HuH-7.5 (cell line): Measurements from ENCODE around the gene IRAG1.

ENCODE experiments used
- DNase-seq: peaks from one replicate; pipeline ENCODE4 v3.0.0; 2011; ENCODE audit warnings: low spot score

IRAG1 gene

DNA sequence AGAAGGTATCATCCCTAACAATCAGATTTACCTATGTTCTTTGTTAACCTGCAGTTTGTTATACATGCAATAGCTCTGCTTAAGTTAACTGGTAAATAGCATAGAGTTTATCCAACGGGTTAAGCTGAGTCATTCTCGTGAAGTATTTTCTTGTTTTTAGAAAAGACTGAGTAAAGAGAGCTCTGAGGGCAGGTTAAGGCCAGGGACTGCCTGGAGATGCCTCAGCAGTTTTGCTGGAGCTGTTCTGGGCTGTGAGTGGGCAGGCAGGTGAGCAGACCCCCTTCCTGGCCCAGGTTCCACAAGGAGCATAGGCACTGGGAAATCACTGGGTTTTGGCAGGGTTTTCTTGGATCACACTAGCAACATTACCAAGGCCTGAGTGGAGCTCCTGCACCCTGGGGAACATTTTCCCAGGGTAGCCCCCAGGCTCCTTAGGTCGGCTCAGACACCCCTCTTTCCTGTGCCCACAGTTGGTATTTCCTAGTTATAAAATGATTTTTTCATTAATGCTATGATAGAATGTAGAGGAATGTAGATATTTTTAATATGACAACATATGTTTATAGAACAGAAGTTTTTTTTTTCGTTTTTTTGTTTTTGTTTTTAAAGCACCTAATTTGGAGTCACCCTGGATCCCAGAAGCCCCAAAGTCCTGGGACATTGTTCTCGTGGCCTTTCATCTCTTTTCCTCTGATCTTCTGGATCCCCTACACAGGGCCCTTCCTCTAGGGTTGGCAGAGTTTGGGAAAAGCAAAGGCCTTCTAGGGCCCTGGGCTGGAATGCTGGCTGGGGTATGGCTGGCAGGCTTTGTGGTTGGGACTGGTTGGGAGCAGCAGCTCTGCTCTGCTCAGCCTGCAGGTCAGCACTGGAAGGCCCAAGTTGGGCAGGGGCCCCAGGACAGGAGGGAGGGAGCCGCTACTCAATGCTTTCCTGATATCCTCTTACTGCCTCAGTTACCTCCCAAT, 26.7 kb downstream of the IRAG1 start:
- no peak for DNase-seq

DNA sequence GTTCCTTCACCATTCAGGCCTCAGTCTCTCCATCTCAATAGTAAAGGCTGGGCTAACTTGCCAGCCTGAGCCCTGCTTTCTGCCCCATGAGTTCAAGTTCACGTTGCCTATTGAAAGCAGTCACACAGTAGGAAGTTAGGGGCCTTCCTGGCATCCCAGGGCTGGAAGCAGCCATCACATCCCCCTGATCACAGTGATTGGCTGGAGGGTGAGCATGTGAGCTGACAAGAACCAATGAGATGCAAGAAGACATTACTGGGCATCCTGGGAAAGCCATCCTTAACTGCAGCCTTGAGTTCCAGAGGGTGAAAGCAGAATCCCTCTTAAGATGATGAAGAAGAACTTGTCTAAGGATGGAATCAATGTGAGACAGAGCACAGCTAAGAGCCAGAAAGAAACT, 29.1 kb downstream of the IRAG1 start:
- no peak for DNase-seq

DNA sequence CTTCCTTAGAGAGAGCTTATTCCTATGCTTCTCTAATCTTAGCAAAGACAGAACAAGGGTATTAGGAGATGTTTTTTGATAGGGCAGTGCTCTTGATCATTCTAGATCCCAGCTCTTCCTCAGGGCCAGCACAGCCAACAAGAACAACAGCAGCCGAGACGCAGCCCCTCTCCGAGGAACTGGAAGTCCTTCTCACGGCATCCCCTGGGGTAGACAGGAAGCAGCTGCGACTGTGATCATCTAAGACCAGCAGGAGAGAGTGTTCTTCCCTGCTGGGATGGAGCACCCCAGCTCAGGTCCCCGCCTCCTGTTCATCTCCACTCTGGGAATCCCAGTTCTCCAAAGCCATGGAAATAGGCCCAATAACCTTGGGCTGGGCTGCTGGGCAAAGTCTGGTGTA, 29.6 kb downstream of the IRAG1 start:
- no peak for DNase-seq

DNA sequence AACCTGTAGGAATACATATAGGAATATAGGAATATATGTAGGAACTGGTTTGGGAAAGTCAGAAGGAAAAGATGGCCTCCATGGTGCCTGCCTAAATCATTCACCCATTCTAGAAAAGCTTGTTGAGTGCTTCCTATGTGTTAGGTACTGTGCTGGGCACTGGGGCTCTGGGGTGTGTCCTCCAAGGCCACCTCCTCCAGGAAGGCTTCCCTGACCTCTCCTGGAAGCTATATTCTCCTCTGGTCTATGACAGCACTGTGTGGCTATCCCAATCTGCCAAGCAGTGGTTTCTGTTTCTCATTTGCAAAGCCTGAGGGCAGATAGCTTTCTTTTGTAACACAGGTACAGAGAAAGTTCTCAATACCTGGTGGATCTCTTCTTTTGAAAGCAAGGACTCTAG, 30.2 kb downstream of the IRAG1 start:
- no peak for DNase-seq

DNA sequence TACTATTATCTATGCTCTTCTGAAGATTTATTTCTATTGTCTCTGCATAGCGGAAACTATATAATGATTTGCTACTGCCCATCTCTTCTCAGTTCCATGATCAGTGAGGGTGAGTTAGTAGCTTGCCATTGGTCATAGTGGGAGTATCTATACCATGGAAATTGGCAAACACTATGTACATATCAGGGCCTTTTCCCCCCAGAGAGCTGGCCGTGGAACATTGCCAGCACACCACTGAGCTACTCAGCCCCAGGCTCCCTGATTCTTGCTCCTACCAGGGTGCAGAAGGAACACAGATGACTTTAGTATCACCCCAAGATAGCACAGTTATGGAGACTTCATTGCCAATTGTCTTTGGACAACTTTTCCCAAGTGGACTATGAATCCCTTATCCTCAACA, 33.2 kb downstream of the IRAG1 start:
- no peak for DNase-seq

DNA sequence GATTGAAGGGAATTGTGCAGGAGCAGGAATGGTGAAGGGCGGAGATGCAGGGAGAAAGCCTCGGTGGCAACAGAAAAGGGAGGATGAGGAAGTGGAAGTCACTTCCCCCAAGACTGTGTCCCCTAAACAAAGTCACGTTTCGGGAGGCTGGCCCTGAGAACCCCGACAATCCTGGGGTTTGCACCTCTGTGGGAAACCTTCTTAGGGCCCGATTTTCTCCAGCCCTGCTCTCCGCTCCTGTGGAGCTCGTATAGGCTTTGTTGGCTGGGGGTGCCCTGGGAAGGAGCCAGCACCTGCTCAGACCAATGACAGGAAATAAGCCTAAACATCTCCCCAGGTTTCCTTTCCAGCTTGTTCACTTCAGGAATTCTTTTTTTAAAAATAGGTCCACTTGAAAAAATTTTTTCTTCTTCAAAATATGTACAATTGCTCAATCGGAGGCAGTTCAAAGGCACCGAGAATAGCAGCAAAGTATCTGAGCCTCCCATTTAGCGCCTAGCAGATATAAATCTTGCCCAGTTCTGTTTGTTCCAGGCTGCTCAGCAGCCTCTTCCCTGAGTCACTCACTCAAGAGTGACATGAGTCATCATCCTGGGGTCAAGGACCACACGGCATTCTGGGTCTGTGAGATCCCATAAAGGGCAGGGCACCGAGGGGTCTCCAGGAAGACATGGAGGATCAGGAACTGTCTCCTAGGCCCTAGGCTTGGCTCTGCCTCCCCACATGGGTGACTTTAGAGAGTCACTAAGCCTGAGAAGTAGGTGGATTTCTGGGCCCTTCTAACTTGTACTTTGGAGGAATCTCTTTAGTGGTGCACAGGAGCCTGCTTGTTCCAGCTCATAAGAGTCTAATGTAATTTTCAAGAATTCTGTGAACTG, 34.0 kb downstream of the IRAG1 start:
- no peak for DNase-seq

DNA sequence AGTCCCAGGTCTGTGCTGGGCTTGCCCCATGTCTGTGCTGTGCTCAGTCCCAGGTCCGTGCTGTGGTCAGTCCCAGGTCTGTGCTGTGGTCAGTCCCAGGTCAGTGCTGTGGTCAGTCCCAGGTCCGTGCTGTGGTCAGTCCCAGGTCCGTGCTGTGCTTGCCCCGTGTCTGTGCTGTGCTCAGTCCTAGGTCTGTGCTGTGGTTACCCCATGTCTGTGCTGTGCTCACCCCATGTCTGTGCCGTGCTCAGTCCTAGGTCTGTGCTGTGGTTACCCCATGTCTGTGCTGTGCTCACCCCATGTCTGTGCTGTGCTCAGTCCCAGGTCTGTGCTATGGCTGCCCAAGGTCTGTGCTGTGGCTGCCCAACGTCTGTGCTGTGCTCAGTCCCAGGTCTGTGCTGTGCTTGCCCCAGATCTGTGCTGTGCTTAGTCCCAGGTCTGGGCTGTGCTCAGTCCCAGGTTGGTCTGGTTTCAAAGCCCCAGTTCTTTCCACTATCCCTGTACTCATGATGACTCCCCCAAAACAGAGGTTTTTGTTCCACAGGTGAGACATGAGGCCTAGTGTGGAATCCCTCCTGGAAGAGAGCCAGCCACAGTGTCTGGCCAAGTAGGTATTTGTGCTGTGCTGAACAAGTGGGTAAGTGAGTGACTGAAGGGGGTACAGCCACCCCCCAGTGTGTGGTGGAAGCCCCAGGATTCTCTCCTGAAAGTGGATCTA, 34.8 kb downstream of the IRAG1 start:
- no peak for DNase-seq

DNA sequence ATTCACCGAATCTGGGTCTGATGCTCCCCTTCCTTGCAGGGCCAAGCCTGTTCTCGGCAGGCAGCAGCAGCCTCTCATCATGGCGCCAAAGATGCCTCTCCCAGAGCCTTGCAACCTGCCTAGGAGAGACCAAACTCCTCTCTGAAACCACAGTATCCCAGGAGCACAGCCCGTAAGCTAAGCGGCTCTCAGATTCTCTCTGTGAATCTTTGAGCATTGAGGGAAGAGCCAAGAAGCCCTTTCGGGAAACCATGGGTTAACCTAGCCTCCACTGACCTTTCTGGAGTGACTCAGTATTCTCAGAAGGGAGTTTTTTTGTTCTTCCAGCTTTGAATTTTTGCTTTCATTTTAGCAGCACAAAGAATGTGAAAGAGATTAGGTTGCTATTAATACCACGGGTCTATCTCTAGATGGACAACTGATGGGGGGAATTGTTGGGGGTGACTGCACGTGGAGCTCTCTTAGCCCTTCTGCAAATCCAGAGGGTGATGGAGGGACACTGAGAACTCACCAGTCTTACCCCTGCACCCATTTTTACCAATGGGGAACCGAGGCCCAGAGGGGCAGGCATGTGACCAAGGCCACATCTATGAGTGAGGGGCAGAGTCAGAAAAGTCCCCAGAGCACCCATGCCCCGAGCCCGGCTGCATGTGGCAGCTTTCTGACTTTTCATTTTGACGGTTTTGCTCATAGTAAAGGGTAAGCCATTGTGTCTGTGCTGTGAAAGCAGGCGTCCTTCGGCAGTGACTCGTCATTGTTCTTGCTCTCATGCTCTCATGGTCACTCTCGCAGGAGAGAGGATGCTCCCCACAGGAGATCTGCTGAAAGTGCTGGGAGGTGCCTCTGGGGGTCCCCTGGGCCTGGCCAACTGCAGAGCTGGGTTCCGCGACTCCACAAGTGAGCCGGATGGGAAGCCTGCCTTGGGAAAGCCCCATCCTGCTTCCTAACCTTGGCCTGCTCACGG, 36.0 kb downstream of the IRAG1 start:
- no peak for DNase-seq

DNA sequence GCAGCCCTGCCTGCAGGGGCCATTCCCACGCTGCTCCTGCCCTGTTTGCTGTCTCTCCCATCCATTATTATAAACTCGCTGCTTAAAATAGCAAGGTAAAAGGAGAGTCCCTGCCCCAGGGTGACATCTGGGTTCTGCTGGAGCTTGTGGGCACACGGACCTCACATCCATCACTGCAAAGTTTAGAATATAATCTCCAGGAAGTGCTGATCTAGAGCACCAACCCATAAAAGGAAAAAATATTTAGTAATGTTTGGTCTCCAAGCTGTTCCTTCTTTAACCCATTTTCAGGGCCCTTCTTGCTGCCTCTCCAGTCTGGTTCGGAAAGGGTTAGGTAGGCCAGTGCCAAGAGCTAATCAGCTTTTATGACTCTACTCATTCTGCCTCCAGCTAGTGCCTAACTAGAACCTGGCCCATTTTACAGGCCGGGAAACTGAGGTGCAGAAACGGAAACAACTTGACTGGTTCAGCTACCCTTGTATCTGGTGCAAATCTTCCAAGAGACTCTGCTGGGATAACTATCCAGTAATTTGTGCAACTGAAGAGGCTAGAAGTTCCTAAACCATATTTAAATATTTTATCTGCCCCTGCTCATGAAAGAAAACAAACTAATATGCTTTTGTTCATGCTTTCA, 37.5 kb downstream of the IRAG1 start:
- no peak for DNase-seq

DNA sequence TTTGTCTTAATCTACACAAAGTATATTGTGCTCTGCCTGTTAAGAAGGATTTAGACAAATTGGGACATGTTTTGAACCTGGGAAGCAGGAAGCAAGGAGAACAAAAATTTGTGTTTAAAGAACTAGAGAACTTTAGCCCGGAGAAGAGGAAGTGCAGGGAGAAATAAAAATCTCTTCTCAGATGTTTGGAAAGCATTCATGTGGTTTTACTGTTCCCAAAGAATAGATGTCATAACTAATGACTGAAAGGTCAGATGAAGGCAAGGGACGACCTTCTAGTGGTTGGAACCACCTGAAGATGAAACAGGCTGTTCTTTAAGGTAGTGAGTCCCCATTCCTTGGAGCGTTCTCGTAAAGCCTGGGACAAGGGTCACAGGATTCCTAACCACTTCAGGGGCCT, 38.3 kb downstream of the IRAG1 start:
- no peak for DNase-seq

DNA sequence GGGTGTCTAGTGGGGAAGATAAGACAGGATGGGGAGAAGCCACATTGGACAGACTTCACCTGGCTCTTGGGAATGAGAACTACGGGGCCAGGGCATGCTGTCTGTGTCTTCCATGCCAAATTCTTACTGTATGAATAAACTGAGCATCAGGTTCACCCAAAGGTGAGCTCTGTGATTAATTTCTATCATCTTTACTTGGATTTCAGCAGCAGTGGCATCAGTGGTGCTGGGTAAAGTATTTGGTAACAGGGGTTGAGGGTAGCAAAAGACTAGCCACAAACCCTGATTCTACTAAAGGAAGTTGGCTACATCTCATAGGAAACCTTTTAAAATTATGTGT, 38.8 kb downstream of the IRAG1 start:
- no peak for DNase-seq

DNA sequence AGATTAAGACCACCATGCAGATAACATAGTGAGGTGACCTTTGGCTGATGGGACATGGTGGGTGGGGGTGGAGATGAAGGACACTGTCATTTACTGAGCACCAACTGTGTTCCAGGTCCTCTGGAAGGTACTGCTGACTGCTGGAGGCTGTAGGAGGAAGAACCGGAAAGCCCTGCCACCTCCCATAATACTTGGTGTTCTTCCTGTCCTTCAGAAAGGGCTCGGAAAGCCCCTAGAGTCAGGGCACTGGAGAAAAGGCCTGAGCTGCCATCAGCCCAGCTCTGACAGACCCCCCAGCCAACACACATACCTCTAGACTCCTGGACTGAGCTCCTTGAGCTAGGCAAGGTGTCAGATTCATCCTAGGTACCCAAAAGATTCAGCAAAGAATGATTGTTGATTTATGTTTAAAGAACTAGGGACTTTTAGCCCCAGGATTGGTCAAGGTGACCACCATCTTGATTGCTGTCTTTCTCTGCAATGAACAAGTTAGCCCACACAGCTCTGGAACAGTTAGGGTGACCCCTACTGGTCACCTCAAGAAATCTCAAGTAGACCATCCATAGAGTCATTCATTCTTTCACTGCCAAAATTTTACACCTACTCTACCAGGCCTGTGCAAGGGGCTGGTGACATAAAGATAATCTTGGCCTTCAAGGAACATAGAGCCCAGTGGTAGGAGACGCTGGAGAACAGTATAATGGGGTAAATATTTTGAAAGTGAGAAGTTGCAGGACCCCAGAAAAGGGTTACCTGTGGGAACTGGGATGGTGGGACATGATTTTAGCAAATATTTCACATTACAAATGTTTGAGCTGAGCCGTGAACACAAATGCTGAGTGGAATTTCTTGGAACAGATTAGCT, 39.4 kb downstream of the IRAG1 start:
- peak; percentile 29 for DNase-seq

DNA sequence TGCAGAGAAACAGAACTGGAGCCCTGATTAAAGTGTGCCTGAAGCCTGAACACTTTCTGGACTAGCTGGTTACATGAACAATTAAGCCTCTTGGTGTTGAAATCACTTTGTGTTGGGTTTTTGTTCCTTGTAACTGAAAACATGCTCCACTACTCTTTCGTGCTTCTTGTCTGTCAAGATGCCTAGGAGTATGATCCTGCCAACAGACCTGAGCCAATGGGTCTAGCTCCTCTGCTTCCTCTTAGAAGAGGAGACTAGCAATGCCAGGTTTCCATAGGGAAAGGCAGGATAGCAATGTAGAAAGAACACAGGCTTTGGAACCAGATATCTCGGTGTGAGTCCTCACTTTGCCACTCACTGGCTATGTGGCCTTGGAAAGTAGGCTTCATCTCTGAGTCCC, 40.3 kb downstream of the IRAG1 start:
- DNase-seq, result no peak

DNA sequence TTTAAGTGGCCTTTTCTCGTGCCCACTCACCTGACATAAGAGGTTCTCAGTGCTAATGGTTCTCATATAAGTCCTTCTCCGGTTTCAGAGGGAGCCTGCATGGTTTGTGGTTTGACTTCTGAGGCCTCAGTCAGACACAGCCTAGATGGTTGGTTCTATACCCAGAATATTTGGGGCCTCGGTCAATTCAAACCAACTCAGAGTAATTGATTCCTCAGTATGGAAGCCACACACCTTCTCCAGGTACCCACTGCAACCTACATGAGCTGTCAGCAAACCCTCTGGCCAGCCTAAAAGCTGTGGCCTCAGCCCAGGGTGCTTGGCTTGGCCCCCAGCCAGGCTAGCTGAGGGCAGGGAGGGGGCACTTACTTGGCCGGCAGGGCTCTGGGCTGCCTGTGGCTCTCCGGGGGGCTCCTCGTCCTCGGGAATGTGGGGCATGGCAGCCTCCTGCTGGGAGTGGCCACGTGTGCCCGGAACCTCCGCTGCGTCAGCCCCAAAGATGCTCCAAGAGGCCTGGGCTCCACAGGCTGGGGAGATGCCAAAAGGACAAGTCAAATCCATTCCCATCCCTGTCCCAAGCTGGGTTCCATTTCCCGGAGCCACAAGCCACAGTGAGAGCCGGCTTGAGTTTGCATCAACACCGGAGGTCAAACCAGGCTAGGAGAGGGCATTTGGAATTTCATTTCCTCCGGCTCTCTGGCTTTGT, 41.7 kb downstream of the IRAG1 start:
- DNase-seq, result no peak

DNA sequence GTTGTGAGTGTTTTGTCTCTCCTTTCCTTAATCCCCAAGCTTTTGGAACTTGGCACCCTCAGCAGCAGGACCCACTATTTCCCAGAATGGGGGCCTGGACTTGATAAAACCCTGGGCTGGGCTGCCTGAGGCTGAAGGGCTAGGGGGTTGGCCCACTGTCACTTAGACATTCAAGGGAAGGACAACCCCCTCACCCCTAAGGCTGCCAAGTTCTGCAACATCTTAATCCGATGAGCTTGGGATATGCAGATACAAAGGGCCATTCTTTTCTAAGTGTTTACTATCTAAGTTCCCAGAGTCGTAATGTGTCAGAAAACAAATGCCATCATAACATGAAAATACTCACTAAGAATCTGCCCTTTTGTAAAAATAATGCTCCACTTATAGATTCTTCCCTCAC, 42.9 kb downstream of the IRAG1 start:
- DNase-seq, result no peak

DNA sequence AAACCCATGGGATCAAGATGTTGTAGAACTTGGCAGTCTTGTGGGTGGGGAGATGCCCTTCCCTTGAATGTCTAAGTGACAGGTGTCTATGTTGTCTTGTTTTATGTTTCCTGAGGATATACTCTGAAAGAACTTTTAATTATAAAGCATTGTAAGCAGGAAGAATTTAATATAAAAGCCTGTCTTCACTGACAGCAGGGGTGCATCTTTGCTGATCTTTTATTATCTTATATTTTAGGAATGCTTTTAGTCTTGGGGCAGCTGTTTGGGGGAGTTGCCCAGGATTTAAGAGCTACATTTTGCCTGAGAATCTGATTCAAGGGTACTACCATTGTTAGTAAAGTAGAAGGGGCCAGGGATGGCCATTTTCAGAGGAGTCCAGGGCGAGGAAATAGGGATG, 43.4 kb downstream of the IRAG1 start:
- no peak for DNase-seq

DNA sequence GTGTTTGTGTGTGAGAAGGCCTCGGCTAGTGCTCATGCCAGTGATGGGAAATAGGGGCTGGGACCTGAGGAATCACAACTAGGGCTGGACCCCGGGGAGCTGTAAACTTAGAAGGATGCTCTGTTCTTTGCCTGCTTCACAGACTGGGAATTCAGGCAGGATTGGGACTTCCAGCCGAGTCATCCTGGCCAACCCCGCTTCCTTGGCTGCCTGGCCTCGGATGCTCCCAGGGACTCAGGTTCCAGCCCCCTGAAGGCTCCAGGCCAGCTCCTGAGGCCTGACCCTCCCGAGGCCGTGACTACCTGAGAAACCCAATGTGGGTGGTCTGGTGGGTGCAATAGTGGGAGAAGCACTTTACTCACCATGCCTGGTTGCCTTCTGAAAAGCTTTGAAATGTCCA, 44.7 kb downstream of the IRAG1 start:
- DNase-seq, result no peak

DNA sequence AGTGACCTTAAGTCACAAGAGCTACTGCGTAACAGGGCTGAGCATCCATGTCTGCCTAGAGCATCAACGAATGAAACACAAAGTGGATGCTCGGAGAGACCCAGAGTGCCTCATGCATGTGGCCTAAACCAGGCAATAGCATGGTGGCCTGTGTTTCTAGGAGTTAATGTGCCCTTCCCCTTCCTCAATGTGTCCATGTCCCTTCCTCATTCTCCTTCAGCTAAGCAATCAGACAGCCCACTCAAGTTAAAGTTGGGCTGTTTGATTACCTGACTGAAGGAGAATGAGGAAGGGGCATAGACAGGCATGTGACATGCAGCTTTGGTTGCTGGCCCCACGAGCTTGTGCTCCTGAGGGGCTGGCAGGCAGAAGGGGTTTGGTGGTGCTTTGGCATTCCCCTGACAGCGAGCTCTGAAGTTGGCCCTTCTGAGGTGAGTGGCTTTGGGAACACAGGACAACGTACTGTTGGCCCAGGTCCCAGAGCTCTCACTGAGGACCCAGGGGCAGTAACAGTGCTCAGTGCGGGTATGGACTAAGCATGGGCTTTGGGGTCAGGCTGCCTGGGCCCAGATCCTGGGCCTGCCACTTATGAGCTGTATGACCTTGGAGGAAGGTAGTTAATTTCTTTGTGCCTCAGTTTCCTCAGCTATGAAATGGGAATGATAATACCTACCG, 46.7 kb downstream of the IRAG1 start:
- no peak for DNase-seq

DNA sequence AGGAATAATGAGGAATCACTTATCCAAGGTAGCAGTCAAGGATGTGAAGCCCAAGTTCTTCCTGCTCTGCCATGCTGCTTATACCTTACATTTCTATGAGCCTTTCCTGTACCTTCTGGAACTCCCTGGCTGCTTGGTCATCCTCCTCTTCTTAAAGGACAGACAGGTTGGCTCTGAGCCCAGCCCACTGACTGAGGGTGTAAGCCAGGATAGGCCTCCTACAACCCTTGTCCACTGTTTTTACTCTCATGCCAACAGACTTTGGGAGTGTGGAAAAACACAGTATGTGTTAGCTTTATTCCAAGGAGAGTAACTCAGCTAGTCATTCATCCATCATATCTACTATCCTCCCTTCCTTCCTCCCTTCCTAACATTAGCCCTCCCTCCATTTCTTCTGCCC, 47.5 kb downstream of the IRAG1 start:
- no peak for DNase-seq
